ENCODE measurements around the gene MAS1. TPM values are rescaled to one million over a fixed set of nuclear protein-coding genes. Genes with fewer than 3 reads are reported as not detected.

Gene MAS1
- polyA plus RNA-seq, 1 donor (not counting 4 experiments of a cell fraction or from before 2014, with no cell fraction given): not detected

DNA sequence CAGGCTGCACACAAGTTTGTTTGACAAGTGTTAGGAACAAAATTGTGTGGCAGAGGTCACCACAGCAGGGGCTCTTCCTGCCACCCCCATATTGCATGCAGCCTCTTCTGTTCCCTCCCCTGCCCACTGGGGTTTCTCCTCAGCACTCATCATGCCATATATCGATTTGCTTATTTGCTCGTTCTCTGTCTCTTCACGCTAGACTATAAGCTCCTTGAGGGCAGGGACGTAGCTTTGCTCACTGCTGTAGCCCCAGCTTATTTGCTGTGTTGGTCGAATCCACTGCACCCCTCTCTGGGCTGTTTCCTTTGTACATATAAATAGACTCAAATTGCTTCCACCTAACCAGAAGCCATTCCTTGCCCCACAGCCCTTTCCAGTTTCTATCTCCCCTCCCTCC is 19.6 kb downstream of the MAS1 start:
- no peak overlapping the region for H3K4me2 ChIP-seq (ENCODE audit: control insufficient read depth, extremely low read depth, insufficient read depth, low read depth, low read length)
- H3K4me3 ChIP-seq (ENCODE audit: control insufficient read depth in 2 of 3, extremely low read depth in 1 of 3, insufficient read depth in 2 of 3, low read depth in 1 of 3, low read length in 3 of 3): no peak overlapping the region
- no peak overlapping the region for H3K27ac ChIP-seq (ENCODE audit: control insufficient read depth, insufficient read depth, low read length)
- no peaks in the 10 kb centered on the region for H3K79me2 ChIP-seq (ENCODE audit: control insufficient read depth, insufficient read depth, low read length)
- H3K27me3 ChIP-seq (ENCODE audit: control insufficient read depth, extremely low read depth, insufficient read depth, low read length): peaks cover 22% of the 10 kb centered on the region
- H3K36me3 ChIP-seq (ENCODE audit: control insufficient read depth in 2 of 2, extremely low read depth in 1 of 2, insufficient read depth in 2 of 2, low read length in 2 of 2): no peaks in the 10 kb centered on the region
- H2AFZ ChIP-seq (ENCODE audit: control insufficient read depth, low read length): no peak overlapping the region
- DNase-seq (ENCODE audit: low read depth, low spot score): no peak
- TF ChIP-seq EZH2 (IDR thresholded peaks at IDR 0.05; ENCODE audit: low read length): no peak
- TF ChIP-seq, protein P1, sequence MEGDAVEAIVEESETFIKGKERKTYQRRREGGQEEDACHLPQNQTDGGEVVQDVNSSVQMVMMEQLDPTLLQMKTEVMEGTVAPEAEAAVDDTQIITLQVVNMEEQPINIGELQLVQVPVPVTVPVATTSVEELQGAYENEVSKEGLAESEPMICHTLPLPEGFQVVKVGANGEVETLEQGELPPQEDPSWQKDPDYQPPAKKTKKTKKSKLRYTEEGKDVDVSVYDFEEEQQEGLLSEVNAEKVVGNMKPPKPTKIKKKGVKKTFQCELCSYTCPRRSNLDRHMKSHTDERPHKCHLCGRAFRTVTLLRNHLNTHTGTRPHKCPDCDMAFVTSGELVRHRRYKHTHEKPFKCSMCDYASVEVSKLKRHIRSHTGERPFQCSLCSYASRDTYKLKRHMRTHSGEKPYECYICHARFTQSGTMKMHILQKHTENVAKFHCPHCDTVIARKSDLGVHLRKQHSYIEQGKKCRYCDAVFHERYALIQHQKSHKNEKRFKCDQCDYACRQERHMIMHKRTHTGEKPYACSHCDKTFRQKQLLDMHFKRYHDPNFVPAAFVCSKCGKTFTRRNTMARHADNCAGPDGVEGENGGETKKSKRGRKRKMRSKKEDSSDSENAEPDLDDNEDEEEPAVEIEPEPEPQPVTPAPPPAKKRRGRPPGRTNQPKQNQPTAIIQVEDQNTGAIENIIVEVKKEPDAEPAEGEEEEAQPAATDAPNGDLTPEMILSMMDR (optimal IDR thresholded peaks at IDR 0.05 in 1 of 3, IDR thresholded peaks at IDR 0.05 in 1 of 3, conservative IDR thresholded peaks at IDR 0.05 in 1 of 3; ENCODE audit: extremely low read depth in 1 of 3, insufficient read depth in 2 of 3, low read length in 3 of 3): no peak
- FAIRE-seq: no peak
- H3K9me1 ChIP-seq (ENCODE audit: control insufficient read depth, extremely low read depth, insufficient read depth, low read length): no peaks in the 10 kb centered on the region
- dilution Hi-C loops (cut with MboI; ENCODE audit: extremely low pct_ligation_motif_present, low sequenced_read_pairs): no loop called here
- H3K9ac ChIP-seq (ENCODE audit: control insufficient read depth, extremely low read depth, insufficient read depth, low read length): no peak overlapping the region
- H3K9me3 ChIP-seq (ENCODE audit: control insufficient read depth, low read depth, low read length): no peaks in the 10 kb centered on the region
- H4K20me1 ChIP-seq (ENCODE audit: control insufficient read depth, extremely low read depth, insufficient read depth, low read length): no peaks in the 10 kb centered on the region
- peaks cover 4% of the 10 kb centered on the region for H3K4me1 ChIP-seq (ENCODE audit: control insufficient read depth, extremely low read depth, insufficient read depth, low read length)

DNA sequence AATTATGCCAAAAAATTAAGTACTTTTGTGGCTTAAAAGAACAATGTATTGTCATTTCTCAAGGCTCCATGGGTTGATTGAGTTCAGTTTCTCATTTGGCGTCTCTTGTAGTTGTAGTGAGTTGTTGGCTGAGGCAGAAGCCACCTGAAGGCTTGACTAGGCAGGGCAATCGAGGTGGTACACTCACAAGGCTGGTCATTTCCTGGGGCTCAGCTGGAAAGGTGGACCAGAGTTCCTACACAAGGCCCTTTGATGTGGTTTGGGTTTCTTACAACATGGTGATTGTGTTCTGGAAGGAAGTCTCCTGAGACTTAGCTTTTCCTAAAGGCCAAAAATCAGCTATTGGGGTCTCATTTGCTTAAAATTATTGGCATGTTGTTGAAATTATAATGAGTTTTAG is 22.6 kb downstream of the MAS1 start:
- H2AFZ ChIP-seq (ENCODE audit: control insufficient read depth, low read length): no peak overlapping the region
- no peaks in the 10 kb centered on the region for H3K9me3 ChIP-seq (ENCODE audit: control insufficient read depth, low read depth, low read length)
- no peak overlapping the region for H3K4me3 ChIP-seq (ENCODE audit: control insufficient read depth in 2 of 3, extremely low read depth in 1 of 3, insufficient read depth in 2 of 3, low read depth in 1 of 3, low read length in 3 of 3)
- FAIRE-seq (no peak), DNase-seq (ENCODE audit: low read depth, low spot score) (no peak)
- no peaks in the 10 kb centered on the region for H3K79me2 ChIP-seq (ENCODE audit: control insufficient read depth, insufficient read depth, low read length)
- no peak overlapping the region for H3K4me2 ChIP-seq (ENCODE audit: control insufficient read depth, extremely low read depth, insufficient read depth, low read depth, low read length)
- no peak overlapping the region for H3K27ac ChIP-seq (ENCODE audit: control insufficient read depth, insufficient read depth, low read length)
- peaks cover 22% of the 10 kb centered on the region for H3K27me3 ChIP-seq (ENCODE audit: control insufficient read depth, extremely low read depth, insufficient read depth, low read length)
- H3K9me1 ChIP-seq (ENCODE audit: control insufficient read depth, extremely low read depth, insufficient read depth, low read length): no peaks in the 10 kb centered on the region
- H3K9ac ChIP-seq (ENCODE audit: control insufficient read depth, extremely low read depth, insufficient read depth, low read length): no peak overlapping the region
- dilution Hi-C loops (cut with MboI; ENCODE audit: extremely low pct_ligation_motif_present, low sequenced_read_pairs): no loop called here
- H3K4me1 ChIP-seq (ENCODE audit: control insufficient read depth, extremely low read depth, insufficient read depth, low read length): peaks cover 11% of the 10 kb centered on the region
- H4K20me1 ChIP-seq (ENCODE audit: control insufficient read depth, extremely low read depth, insufficient read depth, low read length): no peaks in the 10 kb centered on the region
- no peaks in the 10 kb centered on the region for H3K36me3 ChIP-seq (ENCODE audit: control insufficient read depth in 2 of 2, extremely low read depth in 1 of 2, insufficient read depth in 2 of 2, low read length in 2 of 2)
- TF ChIP-seq EZH2 (IDR thresholded peaks at IDR 0.05; ENCODE audit: low read length): no peak
- TF ChIP-seq, protein P1 (optimal IDR thresholded peaks at IDR 0.05 in 1 of 3, IDR thresholded peaks at IDR 0.05 in 1 of 3, conservative IDR thresholded peaks at IDR 0.05 in 1 of 3; ENCODE audit: extremely low read depth in 1 of 3, insufficient read depth in 2 of 3, low read length in 3 of 3): no peak
